Skin epidermis (tissue), 12 donors: ENCODE data around the gene TTC36.

ENCODE experiments used
- H3K27ac ChIP-seq, 21 experiments: fragments of 200-600 bp; sonication (generic) in 11 of 21; one replicate each; pipeline ENCODE4 v1.5.0; 2020; ENCODE audit warnings: mild to moderate bottlenecking in 3 of 21, inconsistent platforms in 2 of 21, moderate library complexity in 2 of 21
- H3K4me3 ChIP-seq, 7 experiments: fragments of 200-600 bp; sonication (generic) in 2 of 7; one replicate each; pipeline ENCODE4 v1.5.0; 2020; ENCODE audit warnings: inconsistent platforms in 2 of 7, mild to moderate bottlenecking in 2 of 7, moderate library complexity in 1 of 7

TTC36 gene

DNA sequence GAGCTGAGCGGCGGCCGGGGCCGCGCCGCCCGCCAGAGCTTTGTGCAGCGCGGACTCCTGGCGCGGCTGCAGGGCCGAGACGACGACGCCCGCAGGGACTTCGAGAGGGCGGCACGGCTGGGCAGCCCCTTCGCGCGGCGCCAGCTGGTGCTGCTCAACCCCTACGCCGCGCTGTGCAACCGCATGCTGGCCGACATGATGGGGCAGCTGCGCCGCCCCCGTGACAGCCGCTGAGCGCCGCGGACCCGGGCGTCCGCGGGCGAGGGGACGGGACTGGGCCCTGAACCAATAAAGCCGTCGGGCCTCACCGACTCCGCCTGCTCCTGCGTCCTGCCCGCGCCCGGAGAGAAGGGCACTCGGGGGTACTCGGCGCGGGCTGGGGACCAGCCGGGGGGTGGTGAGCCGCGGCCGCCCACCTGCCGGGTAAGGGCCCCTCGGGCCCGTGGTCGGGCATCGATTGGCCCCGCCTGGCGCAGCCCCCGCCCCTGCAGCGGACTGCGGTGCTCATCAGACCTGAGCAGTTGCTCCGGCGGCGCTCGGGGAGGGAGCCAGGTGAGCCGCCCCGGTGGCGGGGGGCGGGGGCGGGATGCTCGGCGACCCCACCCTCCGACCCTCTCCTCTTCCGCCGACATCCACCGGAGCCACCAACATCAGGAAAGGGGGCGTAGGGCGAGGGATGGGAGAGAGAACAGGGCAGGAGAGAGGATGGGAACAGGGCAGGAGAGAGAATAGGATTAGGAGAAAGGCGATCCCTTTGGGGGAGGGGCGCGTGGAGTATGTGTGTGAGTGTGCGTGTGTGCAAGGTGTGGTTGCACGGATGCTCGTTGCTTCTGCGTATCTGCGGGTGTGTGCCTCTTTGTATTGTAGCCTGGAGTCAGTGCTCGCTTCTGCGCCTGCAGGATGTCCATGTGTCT, 3.7 kb downstream of the TTC36 start, which contains the start of gene TMEM25:
Gene TMEM25 (plus strand): TSS at position 510 of the 914 bp plus-strand sequence. CDS start 610 bp downstream, outside the sequence.
- H3K27ac ChIP-seq = peak within 1 kb of the TSS in 19 of 21 experiments; percentile 17 to 87 (median 70)

DNA sequence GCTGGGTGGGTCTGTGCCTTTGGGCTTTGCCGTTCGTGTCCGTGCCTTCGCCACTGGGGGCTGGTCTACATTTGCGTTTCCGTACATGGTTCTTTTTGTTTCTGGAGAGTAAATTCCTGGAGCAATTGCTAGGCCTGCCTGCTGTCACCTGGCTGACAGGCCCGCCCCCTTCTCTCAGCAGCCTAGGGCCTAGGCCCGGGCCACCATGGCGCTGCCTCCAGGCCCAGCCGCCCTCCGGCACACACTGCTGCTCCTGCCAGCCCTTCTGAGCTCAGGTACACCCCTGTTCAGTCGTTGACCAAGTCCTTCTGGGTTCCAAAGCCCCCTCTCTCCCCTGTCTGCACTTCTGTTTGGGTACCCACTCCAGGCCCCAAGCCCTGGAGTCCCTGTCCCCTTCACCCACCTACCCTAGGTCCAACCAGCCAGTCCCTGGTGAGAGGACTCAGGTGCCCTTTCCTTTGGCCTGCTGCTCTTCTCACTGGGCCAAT, 4.4 kb downstream of the TTC36 start:
- H3K4me3 ChIP-seq = peak overlapping the region; percentile 61 to 87 (median 79)

More for the DNA sequence above, 3.7 kb downstream of the TTC36 start, which contains the start of gene TMEM25:
- H3K4me3 ChIP-seq = peak within 1 kb of the TSS; percentile 61 to 87 (median 79)

DNA sequence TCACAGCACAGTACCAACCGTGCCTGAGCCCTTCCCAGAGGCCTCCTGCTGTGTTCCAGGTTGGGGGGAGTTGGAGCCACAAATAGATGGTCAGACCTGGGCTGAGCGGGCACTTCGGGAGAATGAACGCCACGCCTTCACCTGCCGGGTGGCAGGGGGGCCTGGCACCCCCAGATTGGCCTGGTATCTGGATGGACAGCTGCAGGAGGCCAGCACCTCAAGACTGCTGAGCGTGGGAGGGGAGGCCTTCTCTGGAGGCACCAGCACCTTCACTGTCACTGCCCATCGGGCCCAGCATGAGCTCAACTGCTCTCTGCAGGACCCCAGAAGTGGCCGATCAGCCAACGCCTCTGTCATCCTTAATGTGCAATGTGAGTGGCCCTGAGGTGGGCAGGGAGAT, 4.8 kb downstream of the TTC36 start:
- peak overlapping the region in 5 of 21 experiments; percentile 4 to 87 (median 76) for H3K27ac ChIP-seq
- peak overlapping the region in 1 of 7 experiments; percentile 79 for H3K4me3 ChIP-seq

More for the DNA sequence above, 4.4 kb downstream of the TTC36 start:
- peak overlapping the region in 9 of 21 experiments; percentile 4 to 87 (median 76) for H3K27ac ChIP-seq

DNA sequence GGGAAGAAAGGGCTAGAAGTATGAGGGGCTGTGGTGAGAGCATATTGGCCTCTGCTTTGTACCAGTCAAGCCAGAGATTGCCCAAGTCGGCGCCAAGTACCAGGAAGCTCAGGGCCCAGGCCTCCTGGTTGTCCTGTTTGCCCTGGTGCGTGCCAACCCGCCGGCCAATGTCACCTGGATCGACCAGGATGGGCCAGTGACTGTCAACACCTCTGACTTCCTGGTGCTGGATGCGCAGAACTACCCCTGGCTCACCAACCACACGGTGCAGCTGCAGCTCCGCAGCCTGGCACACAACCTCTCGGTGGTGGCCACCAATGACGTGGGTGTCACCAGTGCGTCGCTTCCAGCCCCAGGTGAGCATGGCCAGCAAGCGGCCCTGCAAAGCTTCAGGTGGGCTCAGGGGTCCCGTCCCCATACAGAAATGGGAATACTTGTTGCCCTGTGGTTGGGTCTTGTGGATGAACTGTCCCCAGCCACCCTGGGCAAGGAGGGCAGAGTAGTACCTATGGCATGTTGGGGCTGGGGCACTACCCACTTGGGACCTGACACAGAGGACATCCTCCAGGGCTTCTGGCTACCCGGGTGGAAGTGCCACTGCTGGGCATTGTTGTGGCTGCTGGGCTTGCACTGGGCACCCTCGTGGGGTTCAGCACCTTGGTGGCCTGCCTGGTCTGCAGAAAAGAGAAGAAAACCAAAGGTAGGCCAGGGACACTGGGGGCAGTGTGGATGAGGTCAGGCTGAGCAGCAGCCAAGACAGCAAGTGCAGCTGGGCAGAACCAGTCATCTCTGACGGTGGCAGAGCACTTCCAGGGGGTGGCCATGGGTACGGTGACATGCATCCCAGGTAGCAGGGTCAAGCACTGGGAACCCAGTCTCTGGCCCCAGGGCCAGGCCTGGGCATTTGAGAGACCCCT, 5.8 kb downstream of the TTC36 start:
- no peak overlapping the region for H3K4me3 ChIP-seq

DNA sequence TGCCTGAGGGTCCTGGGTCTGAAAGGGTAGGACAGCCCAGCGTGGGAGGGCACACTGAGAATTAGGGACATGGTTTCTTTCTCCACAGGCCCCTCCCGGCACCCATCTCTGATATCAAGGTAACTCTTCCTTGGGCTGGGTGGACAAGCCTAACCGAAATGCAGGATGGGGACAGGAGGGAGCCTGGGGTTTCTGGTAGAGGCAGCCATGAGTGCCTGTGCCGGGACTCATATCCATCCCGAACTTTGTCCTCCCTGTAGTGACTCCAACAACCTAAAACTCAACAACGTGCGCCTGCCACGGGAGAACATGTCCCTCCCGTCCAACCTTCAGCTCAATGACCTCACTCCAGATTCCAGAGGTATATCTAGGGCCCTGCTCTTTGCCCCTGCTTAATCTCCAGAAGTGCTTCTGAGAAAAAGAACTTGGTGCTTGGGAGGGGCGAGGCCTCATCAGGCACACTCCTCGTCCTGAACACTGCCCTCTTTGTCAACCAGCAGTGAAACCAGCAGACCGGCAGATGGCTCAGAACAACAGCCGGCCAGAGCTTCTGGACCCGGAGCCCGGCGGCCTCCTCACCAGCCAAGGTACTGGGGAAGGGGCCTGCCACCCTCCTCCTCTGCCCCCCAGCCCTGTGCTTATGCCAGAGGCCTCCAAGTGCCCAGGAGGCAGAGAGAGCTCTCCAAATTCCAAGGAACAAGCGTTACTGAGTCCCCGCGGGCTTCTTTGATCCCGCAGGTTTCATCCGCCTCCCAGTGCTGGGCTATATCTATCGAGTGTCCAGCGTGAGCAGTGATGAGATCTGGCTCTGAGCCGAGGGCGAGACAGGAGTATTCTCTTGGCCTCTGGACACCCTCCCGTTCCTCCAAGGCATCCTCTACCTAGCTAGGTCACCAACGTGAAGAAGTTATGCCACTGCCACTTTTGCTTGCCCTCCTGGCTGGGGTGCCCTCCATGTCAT, 6.8 kb downstream of the TTC36 start:
- H3K4me3 ChIP-seq = no peak overlapping the region
- H3K27ac ChIP-seq = no peak overlapping the region

More for the DNA sequence above, 5.8 kb downstream of the TTC36 start:
- H3K27ac ChIP-seq = no peak overlapping the region

DNA sequence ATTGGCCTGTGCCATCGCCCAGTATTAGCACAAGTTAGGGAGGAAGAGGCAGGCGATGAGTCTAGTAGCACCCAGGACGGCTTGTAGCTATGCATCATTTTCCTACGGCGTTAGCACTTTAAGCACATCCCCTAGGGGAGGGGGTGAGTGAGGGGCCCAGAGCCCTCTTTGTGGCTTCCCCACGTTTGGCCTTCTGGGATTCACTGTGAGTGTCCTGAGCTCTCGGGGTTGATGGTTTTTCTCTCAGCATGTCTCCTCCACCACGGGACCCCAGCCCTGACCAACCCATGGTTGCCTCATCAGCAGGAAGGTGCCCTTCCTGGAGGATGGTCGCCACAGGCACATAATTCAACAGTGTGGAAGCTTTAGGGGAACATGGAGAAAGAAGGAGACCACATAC, 8.0 kb downstream of the TTC36 start:
- Histone ChIP-seq H3K27ac (no peak overlapping the region), H3K4me3 (no peak overlapping the region)

DNA sequence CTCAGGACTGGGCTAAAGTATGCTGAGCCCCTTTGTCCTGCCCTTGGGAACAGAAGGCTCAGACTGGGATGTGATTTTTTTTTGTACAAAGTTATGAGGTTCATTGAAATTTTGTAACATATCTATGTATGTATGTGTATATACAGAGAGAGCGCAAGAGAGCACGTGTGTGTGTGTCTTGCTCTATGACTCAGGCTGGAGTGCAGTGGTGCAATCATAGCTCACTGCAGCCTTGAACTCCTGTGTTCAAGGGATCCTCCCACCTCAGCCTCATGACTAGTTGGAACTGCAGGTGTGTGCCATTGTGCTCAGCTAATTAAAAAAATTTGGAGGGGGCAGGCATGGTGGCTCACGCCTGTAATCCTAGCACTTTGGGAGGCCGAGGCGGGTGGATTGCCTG, 9.5 kb downstream of the TTC36 start:
- H3K4me3 ChIP-seq = no peak overlapping the region
- no peak overlapping the region for H3K27ac ChIP-seq

DNA sequence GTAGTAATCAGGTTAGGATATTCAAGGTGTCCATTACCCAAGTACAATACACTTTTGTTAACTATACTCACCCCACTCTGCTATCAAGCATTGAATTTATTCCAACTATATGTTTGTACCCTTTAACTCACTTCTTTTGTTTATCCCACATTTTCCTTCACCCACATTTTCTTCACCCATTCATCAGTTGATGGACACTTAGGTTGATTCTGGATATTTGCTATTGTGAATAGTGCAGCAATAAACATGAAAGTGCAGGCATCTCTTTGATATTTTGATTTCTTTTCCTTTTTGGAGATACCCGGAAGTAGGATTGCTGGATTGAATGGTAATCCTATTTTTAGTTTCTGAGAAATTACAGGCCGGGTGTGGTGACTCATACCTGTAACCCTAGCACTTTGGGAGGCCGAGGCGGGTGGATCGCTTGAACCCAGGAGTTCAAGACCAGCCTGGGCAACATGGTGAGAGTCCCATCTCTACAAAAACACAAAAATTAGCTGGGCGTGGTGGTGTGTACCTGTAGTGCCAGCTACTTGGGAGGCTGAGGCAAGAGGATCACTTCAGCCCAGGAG, 10.2 kb downstream of the TTC36 start:
- Histone ChIP-seq H3K27ac (no peak overlapping the region), H3K4me3 (no peak overlapping the region)

DNA sequence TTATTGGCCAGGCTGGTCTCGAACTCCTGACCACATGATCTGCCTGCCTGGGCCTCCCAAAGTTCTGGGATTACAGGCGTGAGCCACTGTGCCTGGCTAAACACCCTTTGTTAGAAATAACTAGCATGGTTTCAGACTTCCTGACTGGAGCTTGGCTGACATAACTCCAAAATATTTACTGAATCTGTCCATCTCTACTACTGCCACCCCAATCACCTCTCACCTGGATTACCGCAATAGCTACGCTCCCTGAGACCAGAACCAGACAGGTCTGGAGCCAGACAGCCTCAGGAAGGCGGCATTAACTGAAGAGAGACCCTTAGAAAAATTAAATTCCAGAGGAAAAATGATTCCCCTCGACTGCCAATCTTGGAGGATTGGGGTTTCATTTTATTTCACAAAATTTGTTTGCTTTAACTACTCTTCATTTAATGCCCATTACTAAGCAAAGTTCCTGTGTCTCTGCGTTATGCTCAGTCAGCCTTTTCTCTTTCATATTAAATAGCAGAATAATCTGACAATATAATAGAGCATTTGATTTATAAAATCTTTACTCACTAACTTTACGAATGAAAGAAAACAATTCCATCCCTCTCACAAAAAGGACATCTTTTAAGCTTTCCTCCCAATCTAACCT, 16.9 kb downstream of the TTC36 start:
- Histone ChIP-seq H3K4me3 (no peak overlapping the region), H3K27ac (no peak overlapping the region)

DNA sequence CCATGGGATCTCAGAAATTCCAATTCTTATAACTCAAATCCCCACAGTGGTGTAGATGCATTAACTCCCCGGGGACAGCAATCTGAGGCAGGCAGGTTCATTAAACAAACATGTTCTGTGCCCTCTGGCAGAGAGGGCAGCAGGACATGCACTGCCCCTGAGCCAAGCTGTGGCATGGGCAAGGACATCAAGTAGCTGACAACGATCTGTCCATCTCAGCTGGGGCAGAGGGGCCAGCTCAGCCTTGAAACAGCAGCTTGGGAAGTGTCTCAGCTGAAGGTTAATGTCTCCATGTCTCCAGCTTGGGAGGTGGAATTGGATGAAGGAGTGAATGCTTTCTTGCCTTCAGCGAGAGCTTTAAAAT, 17.4 kb downstream of the TTC36 start:
- H3K27ac ChIP-seq = no peak overlapping the region
- no peak overlapping the region for H3K4me3 ChIP-seq

DNA sequence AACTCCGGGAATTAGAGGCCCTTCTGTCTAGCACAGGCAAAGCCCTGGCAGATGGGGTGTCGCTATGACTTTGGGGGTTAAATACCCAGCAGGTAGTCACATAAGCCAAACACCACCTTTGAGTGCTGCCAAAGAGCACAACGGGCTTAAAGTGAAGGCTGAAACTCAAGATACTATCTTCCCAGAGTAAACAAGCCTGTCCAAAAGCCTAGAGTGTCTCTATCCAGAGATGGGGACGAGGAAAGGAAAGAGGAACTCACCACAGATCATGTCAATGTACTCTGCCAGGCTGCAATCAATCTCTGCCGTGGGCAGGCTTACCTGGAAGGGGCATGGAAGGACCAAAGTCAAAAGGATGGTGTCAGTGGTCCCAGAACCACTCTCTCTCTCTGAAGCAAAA, 18.3 kb downstream of the TTC36 start:
- no peak overlapping the region for H3K27ac ChIP-seq
- H3K4me3 ChIP-seq = no peak overlapping the region

DNA sequence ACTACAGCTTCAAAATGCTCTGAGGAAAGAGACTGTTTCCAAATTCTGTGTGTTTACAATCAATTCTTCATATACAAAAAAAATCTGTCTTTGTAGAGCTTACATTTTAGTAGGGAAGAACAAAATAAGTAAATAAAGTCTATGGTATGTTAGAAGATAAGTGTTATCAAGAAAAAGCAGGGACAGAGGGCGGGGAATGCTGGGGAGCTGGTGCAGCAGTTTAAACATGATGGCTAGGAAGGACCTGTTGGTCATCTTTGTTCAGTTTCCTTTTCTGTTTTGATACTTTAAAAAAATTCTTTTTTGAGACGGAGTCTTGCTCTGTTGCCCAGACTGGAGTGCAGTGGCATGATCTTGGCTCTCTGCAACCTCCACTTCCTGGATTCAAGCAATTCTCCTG, 19.9 kb downstream of the TTC36 start:
- no peak overlapping the region for H3K27ac ChIP-seq
- H3K4me3 ChIP-seq = no peak overlapping the region

DNA sequence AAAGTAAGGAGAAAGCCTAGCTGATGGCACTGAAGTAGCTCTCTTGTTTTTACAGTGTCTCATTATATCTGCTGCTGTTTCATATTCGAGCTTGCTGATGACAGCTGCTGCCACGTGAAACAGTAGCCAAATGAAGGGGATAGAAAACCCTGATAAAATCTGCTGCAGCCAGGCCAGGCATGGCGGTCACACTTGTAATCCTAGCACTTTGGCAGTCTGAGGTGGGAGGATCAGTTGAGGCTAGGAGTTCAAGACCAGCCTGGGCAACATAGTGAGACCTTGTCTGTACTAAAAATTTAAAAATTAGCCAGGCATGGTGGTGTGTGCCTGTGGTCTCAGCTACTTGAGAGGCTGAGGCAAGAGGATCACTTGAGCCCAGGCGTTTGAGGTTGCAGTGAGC, 25.1 kb downstream of the TTC36 start:
- Histone ChIP-seq H3K27ac (no peak overlapping the region), H3K4me3 (no peak overlapping the region)

DNA sequence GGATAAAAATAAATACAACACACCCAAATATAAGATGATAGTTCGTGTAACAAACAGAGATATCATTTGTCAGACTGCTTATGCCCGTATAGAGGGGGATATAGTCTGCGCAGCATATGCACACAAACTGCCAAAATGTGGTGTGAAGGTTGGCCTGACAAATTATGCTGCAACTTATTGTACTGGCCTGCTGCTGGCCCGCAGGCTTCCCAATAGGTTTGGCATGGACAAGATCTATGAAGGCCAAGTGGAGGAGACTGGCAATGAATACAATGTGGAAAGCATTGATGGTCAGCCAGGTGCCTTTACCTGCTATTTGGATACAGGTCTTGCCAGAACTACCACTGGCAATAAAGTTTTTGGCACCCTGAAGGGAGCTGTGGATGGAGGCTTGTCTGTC, 33.5 kb downstream of the TTC36 start:
- Histone ChIP-seq H3K27ac (no peak overlapping the region), H3K4me3 (no peak overlapping the region)

DNA sequence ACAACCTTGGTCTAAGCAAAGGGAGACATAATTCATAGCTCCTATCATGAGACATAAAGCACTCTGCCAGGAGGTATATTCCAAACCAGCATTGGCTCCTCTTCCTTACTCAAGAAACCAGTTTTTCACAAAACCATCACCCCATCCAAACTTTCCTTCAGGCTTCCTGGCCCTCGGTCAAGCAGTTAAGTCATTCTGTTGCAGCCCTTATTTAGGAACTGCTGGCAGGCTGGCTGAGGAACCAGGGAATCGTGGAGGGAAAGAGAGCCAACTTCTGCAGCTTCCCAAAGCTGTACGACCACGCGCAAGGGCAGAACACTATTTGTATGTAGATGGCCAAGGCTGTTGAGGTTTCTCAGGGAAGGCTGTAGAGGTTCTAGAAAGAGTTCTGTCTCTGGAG, 37.8 kb downstream of the TTC36 start:
- Histone ChIP-seq H3K4me3 (peak overlapping the region; percentile 34 to 57 (median 49)), H3K27ac (peak overlapping the region in 14 of 21 experiments; percentile 23 to 89 (median 82))

DNA sequence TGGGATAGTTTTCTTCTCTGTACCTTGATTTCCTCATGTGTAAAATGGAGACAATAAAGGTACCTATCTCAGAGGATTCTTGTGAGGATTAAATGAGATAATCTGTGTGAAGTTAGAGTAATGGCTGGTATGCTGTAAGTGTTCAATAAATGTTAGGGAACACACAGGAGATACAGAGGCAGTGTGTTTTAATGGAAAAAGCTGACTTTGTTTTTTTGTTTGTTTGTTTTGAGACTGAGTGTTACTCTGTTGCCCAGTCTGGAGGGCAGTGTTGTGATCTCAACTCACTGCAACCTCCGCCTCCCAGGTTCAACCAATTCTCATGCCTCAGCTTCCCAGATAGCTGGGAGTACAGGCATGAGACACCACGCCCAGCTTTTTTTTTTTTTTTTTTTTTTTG, 42.4 kb downstream of the TTC36 start:
- no peak overlapping the region for H3K27ac ChIP-seq
- H3K4me3 ChIP-seq = no peak overlapping the region

DNA sequence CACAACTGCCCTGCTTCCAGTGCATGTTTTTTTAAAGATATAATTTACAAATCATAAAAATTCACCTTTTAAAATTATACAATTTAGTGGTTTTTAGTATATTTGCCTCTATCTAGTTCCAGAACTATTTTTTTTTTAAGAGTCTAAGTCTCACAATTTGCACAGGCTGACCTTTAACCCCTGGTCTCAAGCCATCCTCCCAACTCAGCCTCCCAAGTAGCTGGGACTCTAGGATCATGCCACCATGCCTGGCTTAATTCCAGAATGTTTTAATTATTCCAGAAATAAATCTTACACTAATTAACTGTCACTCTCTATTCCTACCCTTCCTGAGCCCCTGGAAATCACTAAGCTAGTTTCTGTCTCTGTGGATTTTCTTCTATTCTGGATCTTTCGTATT, 43.5 kb downstream of the TTC36 start:
- H3K27ac ChIP-seq = no peak overlapping the region
- H3K4me3 ChIP-seq = no peak overlapping the region

DNA sequence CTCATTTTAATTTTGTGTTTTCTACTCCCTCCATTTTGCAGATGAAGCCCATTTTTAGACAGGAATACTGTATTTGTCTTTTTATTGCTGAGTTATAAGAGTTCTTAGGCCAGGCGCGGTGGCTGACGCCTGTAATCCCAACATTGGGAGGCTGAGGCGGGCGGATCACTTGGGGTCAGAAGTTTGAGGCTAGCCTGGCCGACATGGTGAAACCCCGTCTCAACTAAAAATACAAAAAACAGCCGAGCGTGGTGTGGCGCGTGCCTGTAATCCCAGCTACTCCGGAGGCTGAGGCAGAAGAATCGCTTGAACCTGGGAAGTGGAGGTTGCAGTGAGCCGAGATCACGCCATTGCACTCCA, 44.4 kb downstream of the TTC36 start:
- Histone ChIP-seq H3K27ac (peak overlapping the region in 20 of 21 experiments; percentile 92 to 100 (median 98)), H3K4me3 (peak overlapping the region; percentile 74 to 98 (median 92))
